Measurements from ENCODE around the gene ESRRG.

Gene ESRRG

DNA sequence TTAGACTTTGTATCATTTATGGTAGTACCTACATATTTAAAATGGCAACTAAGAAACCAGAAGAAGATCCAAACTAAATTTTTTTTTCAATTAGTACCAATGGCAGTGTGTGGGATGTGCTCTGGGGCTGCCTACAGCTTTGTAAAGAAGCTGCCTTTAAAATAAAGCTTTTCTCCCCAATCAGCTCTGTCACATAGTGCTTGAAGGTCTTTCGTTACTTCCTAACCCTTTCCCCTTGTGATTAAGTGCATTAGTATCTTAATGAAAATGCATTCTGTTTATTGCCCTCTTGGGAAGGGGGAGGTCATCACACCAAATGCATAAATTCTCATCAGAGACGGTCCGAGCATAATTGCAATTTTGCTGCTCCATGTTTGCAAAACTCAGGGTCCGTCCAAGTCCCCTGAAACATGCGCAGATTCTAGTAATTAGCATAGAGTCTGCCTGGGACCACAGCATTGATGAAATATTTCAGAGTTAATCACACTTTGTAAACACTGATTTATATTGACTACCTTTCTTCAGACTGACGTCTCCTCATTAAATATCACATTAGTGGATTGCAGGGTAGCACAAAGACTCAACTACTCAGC, 71.3 kb downstream of the ESRRG start:
- no peak for TF ChIP-seq JUND (IDR thresholded peaks at IDR 0.05; ENCODE audit: low read depth)
- in situ Hi-C loops (cut with HindIII; ENCODE audit: low pct_unique_long_range_greater_than_20kb, low sequenced_read_pairs), result no loop called here
- DNase-seq (ENCODE audit: low read depth in 1 of 2, low spot score in 1 of 2), result no peak

DNA sequence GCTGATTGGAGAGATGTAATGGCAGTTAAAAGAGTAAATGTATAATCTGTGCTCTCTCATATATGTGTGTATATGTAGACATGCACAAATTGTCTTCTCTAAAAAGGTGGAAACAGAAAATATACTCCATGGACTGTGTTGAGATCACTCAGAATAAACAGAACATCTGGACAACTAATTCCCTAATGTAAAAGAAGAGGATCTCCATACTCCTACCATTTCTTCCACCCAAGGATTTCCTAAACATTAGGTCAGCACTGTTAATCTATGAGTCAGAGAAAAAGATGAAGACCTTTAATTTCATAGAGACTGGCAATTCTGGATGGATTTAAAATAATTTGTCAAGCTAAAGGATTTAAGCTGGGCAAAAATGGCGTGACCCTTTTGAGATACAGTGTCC, 80.1 kb downstream of the ESRRG start:
- in situ Hi-C loops (cut with HindIII; ENCODE audit: low pct_unique_long_range_greater_than_20kb, low sequenced_read_pairs), result no loop called here
- TF ChIP-seq JUND (IDR thresholded peaks at IDR 0.05; ENCODE audit: low read depth), result no peak
- no peak for DNase-seq (ENCODE audit: low read depth in 1 of 2, low spot score in 1 of 2)

DNA sequence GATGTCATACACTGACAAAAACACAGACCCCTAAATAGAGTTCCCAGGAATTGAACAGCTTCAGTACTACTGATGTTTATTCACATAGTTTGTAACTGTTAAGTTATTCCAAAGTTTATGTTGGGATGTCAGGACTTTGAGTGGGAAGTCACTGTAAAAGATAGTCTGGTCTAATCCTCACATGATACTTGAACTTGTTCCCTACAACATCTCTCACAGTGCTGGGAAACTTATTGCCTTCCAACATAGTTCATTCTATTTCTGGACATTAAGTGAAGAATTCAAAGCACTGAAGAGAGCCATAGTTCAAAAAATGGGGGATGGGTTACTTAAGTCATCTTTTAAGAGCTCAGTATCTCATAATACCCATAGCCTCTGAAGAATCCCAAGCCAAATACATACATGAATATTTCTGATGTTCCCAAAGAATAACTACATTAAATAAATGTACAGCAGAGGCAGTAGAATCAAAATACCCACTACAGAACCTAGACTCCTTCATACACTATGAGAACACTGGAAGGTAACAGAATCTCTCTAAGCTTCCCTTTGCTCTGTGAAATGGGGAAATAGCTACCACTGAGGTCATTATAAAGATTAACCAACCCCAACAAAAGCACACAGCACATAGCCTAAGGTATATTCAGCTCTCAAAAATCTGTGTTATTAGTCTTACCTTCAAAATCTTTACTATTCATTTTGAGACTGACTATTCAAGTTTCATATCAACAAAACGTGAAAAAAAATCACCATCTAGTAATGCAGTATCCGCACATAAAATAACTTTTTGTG, 81.4 kb downstream of the ESRRG start:
- no peak for DNase-seq (ENCODE audit: low read depth in 1 of 2, low spot score in 1 of 2)
- no peak for TF ChIP-seq JUND (IDR thresholded peaks at IDR 0.05; ENCODE audit: low read depth)
- in situ Hi-C loops (cut with HindIII; ENCODE audit: low pct_unique_long_range_greater_than_20kb, low sequenced_read_pairs), result no loop called here

DNA sequence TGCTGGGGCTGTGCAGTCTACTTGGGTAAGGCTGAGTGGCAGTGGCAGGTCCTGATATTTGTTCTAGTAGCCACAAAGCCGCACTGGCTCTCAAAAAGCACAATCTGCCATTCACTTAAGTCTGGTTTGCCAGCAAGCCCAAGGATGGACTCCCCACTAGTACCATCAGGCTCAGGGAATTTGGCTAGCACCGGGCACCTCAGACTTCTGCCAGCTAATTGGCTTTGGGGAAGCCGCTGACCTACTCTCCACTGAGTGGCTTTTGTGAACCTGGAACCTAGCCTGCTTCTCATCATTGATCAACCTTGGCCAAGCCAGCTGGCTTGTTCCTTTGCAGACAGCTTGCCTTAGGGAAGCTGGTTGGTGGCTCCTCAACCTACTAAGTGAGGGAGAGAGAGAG, 83.1 kb downstream of the ESRRG start:
- in situ Hi-C loops (cut with HindIII; ENCODE audit: low pct_unique_long_range_greater_than_20kb, low sequenced_read_pairs), result no loop called here
- TF ChIP-seq JUND (IDR thresholded peaks at IDR 0.05; ENCODE audit: low read depth), result no peak
- no peak for DNase-seq (ENCODE audit: low read depth in 1 of 2, low spot score in 1 of 2)

DNA sequence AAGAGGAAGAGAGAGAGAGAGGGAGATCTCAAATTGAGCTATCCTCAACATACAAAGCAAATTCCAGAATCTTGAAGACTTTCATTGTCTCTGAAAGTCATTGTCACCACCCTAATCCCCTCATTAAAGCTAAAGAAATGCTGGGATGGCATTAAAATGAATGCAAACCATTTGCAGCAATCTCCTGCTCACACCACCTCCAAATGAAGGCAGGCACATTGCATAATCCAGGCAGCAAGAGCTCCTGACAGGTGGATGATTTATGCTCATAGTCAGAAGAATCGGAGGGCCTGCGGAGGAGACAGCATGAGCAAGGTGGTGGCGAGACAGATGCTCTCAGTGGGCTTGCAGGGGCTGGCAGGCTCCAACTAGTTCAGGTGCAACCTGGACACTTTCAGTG, 90.2 kb downstream of the ESRRG start:
- TF ChIP-seq JUND (IDR thresholded peaks at IDR 0.05; ENCODE audit: low read depth), result no peak
- in situ Hi-C loops (cut with HindIII; ENCODE audit: low pct_unique_long_range_greater_than_20kb, low sequenced_read_pairs), result no loop called here
- DNase-seq (ENCODE audit: low read depth in 1 of 2, low spot score in 1 of 2), result no peak

DNA sequence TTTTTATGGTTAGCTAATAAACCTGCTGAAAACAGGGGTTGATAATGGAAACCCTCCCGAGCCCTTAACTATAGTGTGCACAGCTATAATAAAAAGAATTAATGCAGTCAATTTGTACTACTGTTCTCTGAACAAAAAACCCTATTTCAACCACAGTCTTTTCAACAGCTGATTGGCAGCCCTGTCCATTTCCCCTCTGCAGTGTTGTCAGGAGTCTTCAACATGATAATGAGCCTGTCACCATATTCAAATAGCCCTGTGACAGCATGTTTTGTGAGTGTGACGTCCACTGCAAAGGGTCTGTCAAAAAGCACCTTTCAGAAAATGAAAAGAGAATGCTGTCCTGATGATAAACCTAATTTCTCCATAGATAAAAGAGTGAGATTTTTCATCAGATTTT, 92.7 kb downstream of the ESRRG start:
- DNase-seq (ENCODE audit: low read depth in 1 of 2, low spot score in 1 of 2), result no peak
- in situ Hi-C loops (cut with HindIII; ENCODE audit: low pct_unique_long_range_greater_than_20kb, low sequenced_read_pairs), result no loop called here
- TF ChIP-seq JUND (IDR thresholded peaks at IDR 0.05; ENCODE audit: low read depth), result no peak

DNA sequence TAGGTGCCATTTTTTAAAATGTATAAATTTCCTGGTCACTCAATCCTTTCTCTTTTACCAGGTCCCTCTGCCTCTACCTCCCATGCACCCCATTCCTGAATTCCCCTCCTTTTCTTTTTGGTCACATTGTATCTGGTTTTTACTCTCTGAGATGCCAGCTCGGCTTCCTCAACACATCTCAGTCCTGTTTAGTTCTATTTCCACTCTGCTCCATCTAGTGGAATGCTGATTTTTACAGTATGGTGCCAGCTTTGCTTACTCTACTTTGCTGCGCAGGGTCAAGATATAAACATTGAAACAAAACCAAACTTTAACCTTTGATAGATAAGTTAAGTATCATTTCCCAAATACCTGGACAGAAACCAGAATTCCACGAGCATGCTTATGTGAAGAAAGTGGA, 96.0 kb downstream of the ESRRG start:
- TF ChIP-seq JUND (IDR thresholded peaks at IDR 0.05; ENCODE audit: low read depth), result no peak
- DNase-seq (ENCODE audit: low read depth in 1 of 2, low spot score in 1 of 2), result peak in 1 of 2 experiments; percentile 13
- in situ Hi-C loops (cut with HindIII; ENCODE audit: low pct_unique_long_range_greater_than_20kb, low sequenced_read_pairs), result no loop called here

DNA sequence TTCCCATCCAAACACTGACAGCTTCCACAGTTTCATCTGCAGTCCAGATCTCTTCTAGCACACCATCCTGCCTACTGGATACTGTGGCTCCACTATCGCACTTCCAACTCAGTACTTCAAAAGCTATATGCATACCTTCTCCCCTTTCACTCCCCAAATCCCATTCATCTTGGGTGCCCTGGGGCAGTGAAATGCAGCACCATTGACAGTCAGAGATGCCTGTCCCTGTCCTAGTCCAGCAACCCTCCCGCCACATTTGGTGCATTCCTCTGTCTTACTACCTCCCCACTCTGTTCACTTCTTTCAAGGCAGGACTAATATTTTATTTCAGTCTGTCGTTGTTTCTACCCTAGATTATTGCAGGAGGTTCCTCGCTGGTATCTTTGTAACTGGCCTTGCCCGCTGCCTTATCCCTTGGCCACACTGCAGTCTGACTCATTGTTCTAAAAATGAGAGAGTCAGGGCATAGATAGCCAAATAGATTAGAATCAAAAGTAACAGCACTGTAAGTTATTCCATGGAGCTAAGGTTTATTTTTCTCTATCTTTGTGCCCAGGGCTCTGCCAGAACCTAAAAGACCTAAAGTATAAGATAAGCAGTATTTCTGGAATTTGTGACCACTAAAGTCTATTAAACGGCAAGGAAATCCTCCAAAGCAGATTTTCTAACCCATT, 96.7 kb downstream of the ESRRG start:
- in situ Hi-C loops (cut with HindIII; ENCODE audit: low pct_unique_long_range_greater_than_20kb, low sequenced_read_pairs), result no loop called here
- TF ChIP-seq JUND (IDR thresholded peaks at IDR 0.05; ENCODE audit: low read depth), result no peak
- no peak for DNase-seq (ENCODE audit: low read depth in 1 of 2, low spot score in 1 of 2)

DNA sequence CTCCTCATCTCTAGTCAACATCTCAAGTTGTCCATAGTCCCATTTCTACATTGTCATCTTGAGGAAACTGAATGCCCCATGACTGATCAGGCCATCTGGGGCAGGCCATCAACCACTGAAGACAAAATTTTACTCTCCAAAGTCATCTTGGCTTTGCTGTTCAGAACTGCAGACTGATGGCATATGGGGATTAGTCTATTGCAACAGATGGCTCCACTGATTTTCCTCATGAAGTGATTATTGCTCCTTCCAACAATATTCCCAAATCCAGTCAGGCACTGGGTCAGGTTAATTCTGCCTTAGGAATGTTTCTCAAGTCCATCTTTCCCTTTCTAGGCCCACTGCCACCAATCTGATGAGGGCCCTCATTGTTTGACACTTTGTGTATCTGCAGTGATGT, 101.7 kb downstream of the ESRRG start:
- in situ Hi-C loops (cut with HindIII; ENCODE audit: low pct_unique_long_range_greater_than_20kb, low sequenced_read_pairs), result no loop called here
- no peak for TF ChIP-seq JUND (IDR thresholded peaks at IDR 0.05; ENCODE audit: low read depth)
- no peak for DNase-seq (ENCODE audit: low read depth in 1 of 2, low spot score in 1 of 2)

DNA sequence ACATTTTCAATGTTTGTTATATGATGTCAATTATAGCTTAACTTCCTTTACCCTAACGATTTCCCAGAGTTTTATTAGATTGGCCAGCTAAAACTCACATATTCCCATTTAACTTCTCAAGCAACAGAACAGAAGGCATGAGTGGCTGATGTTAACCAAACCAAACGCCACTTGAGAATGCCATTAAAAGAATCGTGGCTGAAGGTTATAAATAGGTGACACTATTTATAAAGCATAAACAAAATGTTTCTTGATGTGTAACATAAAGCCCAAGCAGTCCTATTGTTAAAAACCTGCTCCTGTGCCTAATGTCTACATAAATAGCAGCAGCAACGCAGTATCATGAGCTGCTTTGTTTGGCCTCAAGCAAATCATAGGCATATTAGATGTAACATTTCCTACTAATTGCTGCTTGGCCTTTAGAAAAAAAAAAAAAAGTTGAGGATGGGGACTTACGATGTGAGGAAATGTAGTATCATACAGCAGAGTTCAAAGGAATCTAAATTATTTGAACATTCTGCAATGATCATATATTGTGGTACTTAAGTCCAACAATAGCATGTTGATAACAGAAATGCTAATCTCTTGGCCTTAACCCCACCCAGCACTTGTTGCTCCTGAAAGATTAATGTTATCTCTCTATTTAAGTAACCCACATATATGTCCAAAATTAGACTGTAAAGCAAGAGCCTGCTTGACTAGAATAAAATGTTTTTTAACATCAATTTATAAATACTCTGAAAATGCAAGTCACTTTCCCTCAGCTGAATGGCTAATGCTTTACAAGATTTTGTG, 106.0 kb downstream of the ESRRG start:
- no peak for TF ChIP-seq JUND (IDR thresholded peaks at IDR 0.05; ENCODE audit: low read depth)
- in situ Hi-C loops (cut with HindIII; ENCODE audit: low pct_unique_long_range_greater_than_20kb, low sequenced_read_pairs), result no loop called here
- DNase-seq (ENCODE audit: low read depth in 1 of 2, low spot score in 1 of 2), result no peak

DNA sequence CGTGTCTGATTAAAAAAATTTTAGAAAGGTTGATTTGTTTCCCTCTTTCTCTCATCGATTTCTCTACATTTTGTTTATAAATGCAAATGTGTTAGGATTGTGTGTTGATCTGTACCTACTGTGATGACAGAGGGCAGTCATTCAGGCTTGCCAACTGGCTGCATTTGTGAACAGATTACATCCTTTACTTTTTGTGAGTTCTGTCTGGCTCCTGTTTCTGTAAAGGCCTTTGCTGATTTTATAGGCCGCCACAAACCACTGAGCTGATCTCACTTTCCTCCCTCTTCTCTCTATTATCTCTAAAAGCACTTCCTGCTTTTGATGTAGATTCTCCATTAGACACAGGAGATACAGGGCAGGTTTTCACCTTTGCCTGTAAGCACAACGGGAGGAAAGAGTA, 106.8 kb downstream of the ESRRG start:
- in situ Hi-C loops (cut with HindIII; ENCODE audit: low pct_unique_long_range_greater_than_20kb, low sequenced_read_pairs), result no loop called here
- no peak for TF ChIP-seq JUND (IDR thresholded peaks at IDR 0.05; ENCODE audit: low read depth)
- no peak for DNase-seq (ENCODE audit: low read depth in 1 of 2, low spot score in 1 of 2)

DNA sequence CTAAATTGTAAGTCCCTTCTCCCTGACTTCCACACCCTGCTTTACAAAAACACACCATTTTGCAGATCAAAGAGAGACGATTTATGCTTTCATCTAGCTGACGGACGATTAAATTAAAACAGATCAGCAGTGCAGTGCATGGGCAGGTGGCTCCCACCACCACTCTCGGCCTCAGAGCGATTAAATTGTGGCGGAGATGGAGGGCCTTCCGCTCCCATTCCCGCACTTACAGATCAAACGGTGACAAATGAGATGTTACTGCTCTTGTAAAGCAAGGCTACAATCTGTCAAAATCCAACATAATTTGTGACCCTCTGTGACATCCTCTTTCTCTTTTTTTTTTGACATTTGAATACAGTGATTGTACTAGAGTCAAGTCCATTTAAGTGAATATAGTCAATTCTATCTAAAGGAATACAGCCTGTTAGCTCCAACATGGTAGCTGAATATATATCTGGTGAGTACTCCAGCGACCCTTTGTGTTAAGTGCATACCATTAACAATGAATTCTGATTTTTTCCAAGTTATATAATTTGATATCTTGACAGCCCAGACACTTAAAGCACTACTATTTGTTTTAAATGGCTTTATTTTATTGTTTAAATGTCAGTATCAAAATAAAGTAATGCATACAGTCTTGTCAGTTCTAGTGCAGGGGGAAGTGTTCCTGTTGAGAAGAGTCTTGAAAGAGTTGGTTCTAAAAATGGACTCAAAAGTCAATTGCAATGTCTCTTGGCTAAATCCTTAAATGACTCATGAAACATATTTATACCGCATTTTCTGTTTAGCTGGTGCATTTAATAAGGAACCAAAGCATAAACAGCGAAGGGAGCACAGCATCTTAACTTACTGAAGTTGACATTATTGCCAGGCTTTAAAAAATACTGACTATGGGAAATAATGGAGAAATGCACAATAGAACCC, 109.0 kb downstream of the ESRRG start:
- in situ Hi-C loops (cut with HindIII; ENCODE audit: low pct_unique_long_range_greater_than_20kb, low sequenced_read_pairs), result no loop called here
- DNase-seq (ENCODE audit: low read depth in 1 of 2, low spot score in 1 of 2), result no peak
- TF ChIP-seq JUND (IDR thresholded peaks at IDR 0.05; ENCODE audit: low read depth), result no peak

All from T47D (cell line).